Sigmoid colon (tissue), 4 donors: ENCODE results near the gene CD93.

Experiments
- EP300 ChIP-seq, 4 donors: sonication (generic); formaldehyde crosslinking; IDR thresholded peaks; one replicate each; pipeline ENCODE4 v1.6.1; 2017; ENCODE audit warnings: antibody characterized with exemption in 4 of 4
- POLR2A ChIP-seq, 2 donors: fragments of 450-650 bp; IDR thresholded peaks; one replicate each; pipeline ENCODE4 v1.6.1; 2016; ENCODE audit warnings: antibody characterized with exemption in 2 of 2, mild to moderate bottlenecking in 2 of 2, moderate library complexity in 2 of 2
- POLR2AphosphoS5 ChIP-seq, 4 donors: sonication (generic); formaldehyde crosslinking; IDR thresholded peaks; one replicate each; pipeline ENCODE4 v1.6.1; 2017; ENCODE audit warnings: antibody characterized with exemption in 4 of 4
- TF ChIP-seq, protein P1 (sequence below), 4 experiments: fragments of 450-650 bp in 3 of 4; fragments of 200-600 bp in 1 of 4; IDR thresholded peaks; one replicate each; pipeline ENCODE4 v1.5.1; 2016 to 2019; ENCODE audit warnings: antibody characterized with exemption in 4 of 4, mild to moderate bottlenecking in 3 of 4, moderate library complexity in 2 of 4

- TF ChIP-seq, protein P1, sequence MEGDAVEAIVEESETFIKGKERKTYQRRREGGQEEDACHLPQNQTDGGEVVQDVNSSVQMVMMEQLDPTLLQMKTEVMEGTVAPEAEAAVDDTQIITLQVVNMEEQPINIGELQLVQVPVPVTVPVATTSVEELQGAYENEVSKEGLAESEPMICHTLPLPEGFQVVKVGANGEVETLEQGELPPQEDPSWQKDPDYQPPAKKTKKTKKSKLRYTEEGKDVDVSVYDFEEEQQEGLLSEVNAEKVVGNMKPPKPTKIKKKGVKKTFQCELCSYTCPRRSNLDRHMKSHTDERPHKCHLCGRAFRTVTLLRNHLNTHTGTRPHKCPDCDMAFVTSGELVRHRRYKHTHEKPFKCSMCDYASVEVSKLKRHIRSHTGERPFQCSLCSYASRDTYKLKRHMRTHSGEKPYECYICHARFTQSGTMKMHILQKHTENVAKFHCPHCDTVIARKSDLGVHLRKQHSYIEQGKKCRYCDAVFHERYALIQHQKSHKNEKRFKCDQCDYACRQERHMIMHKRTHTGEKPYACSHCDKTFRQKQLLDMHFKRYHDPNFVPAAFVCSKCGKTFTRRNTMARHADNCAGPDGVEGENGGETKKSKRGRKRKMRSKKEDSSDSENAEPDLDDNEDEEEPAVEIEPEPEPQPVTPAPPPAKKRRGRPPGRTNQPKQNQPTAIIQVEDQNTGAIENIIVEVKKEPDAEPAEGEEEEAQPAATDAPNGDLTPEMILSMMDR (IDR thresholded peaks at IDR 0.05), result no peak
- no peak for TF ChIP-seq POLR2A (IDR thresholded peaks at IDR 0.05)
- TF ChIP-seq POLR2AphosphoS5 (IDR thresholded peaks at IDR 0.05), result no peak
- TF ChIP-seq EP300 (IDR thresholded peaks at IDR 0.05), result no peak
Measured at GRCh38 chr20:23039136-23039875, 46.8 kb downstream of the CD93 start.
